ENCODE results near the gene PRRC2B. TPM values are rescaled to one million over a fixed set of nuclear protein-coding genes. Genes with fewer than 3 reads are reported as not detected.

The PRRC2B gene
- total and polyA plus RNA-seq, 2 experiments from 2014 or later, result 48.2 to 118 TPM

- no peaks in the 10 kb centered on the region for H3K9me3 ChIP-seq (ENCODE audit: low read depth)
- no peak for DNase-seq (ENCODE audit: low spot score)
- H3K4me3 ChIP-seq, result no peak overlapping the region
- peaks cover 21% of the 10 kb centered on the region for H4K20me1 ChIP-seq (ENCODE audit: insufficient read depth, poor library complexity, severe bottlenecking)
- WGBS (ENCODE audit: low lambda C conversion rate, missing lambda C conversion rate), result 92% methylated on average over 13 of the region's 13 CpGs
- no peaks in the 10 kb centered on the region for H3K27me3 ChIP-seq
- TF ChIP-seq EZH2 (IDR thresholded peaks at IDR 0.05; ENCODE audit: borderline replicate concordance) (no peak), CTCF (IDR thresholded peaks at IDR 0.05; ENCODE audit: poor library complexity) (no peak), EZH2phosphoT487 (IDR thresholded peaks at IDR 0.05; ENCODE audit: low read depth, severe bottlenecking, unreplicated experiment) (no peak)
- no peaks in the 10 kb centered on the region for H3K36me3 ChIP-seq (replicated peaks; ENCODE audit: insufficient read depth, low read depth)
- H3K79me2 ChIP-seq, result peaks cover 69% of the 10 kb centered on the region
- H3K4me1 ChIP-seq (ENCODE audit: insufficient read depth), result no peaks in the 10 kb centered on the region
- no peaks in the 10 kb centered on the region for H3K9me2 ChIP-seq (replicated peaks; ENCODE audit: insufficient read depth)
- no peak overlapping the region for H3K4me2 ChIP-seq
- no peak overlapping the region for H3K27ac ChIP-seq
- no peak overlapping the region for H2AFZ ChIP-seq
Measured at GRCh38 chr9:131467214-131467935, 73.5 kb downstream of the PRRC2B start.

- no peak for DNase-seq (ENCODE audit: low spot score)
- Histone ChIP-seq H3K27ac (no peak overlapping the region), H4K20me1 (ENCODE audit: insufficient read depth, poor library complexity, severe bottlenecking) (peaks cover 26% of the 10 kb centered on the region), H3K9me3 (ENCODE audit: low read depth) (no peaks in the 10 kb centered on the region), H2AFZ (no peak overlapping the region), H3K27me3 (no peaks in the 10 kb centered on the region), H3K4me2 (no peak overlapping the region), H3K36me3 (replicated peaks; ENCODE audit: insufficient read depth, low read depth) (peaks cover 4% of the 10 kb centered on the region), H3K9me2 (replicated peaks; ENCODE audit: insufficient read depth) (no peaks in the 10 kb centered on the region), H3K4me3 (no peak overlapping the region), H3K79me2 (peaks cover 74% of the 10 kb centered on the region), H3K4me1 (ENCODE audit: insufficient read depth) (no peaks in the 10 kb centered on the region)
- no peak for TF ChIP-seq CTCF (IDR thresholded peaks at IDR 0.05; ENCODE audit: poor library complexity)
- TF ChIP-seq EZH2 (IDR thresholded peaks at IDR 0.05; ENCODE audit: borderline replicate concordance), result no peak
- WGBS (ENCODE audit: low lambda C conversion rate, missing lambda C conversion rate), result 93% methylated on average over 4 of the region's 4 CpGs
Measured at GRCh38 chr9:131468031-131468430, 74.1 kb downstream of the PRRC2B start.

- Histone ChIP-seq H3K9me2 (replicated peaks; ENCODE audit: insufficient read depth) (no peaks in the 10 kb centered on the region), H3K9me3 (ENCODE audit: low read depth) (no peaks in the 10 kb centered on the region), H3K4me3 (no peak overlapping the region), H3K4me1 (ENCODE audit: insufficient read depth) (no peaks in the 10 kb centered on the region), H4K20me1 (ENCODE audit: insufficient read depth, poor library complexity, severe bottlenecking) (peaks cover 27% of the 10 kb centered on the region), H3K27ac (no peak overlapping the region), H3K36me3 (replicated peaks; ENCODE audit: insufficient read depth, low read depth) (peaks cover 5% of the 10 kb centered on the region), H2AFZ (no peak overlapping the region), H3K27me3 (no peaks in the 10 kb centered on the region), H3K79me2 (peaks cover 68% of the 10 kb centered on the region), H3K4me2 (no peak overlapping the region)
- TF ChIP-seq EZH2phosphoT487 (IDR thresholded peaks at IDR 0.05; ENCODE audit: low read depth, severe bottlenecking, unreplicated experiment) (no peak), EZH2 (IDR thresholded peaks at IDR 0.05; ENCODE audit: borderline replicate concordance) (no peak), CTCF (IDR thresholded peaks at IDR 0.05; ENCODE audit: poor library complexity) (no peak)
- WGBS (ENCODE audit: low lambda C conversion rate, missing lambda C conversion rate), result 90% methylated on average over 6 of the region's 6 CpGs
- no peak for DNase-seq (ENCODE audit: low spot score)
Measured at GRCh38 chr9:131469356-131469755, 75.5 kb downstream of the PRRC2B start.
